Measurements from ENCODE around the gene DGKZ. TPM values are rescaled to one million over a fixed set of nuclear protein-coding genes. Genes with fewer than 3 reads are reported as not detected.

Gene DGKZ
- total RNA-seq, 1 experiment from 2014 or later = 80.8 TPM

- no peak for DNase-seq
- Histone ChIP-seq H3K4me3 (ENCODE audit: insufficient read depth, low read depth, low read length) (no peak overlapping the region), H3K27me3 (ENCODE audit: control insufficient read depth, insufficient read depth, low read length) (no peaks in the 10 kb centered on the region), H3K36me3 (replicated peaks; ENCODE audit: control insufficient read depth, insufficient read depth, low read length) (peaks cover 7% of the 10 kb centered on the region)
These were observed 73.2 kb downstream of the DGKZ start for GRCh38 chr11:46420513-46420912.

GRCh38 chr11:46421257-46421880 lies 74.1 kb downstream of the DGKZ start:
- DNase-seq = no peak
- no peaks in the 10 kb centered on the region for H3K27me3 ChIP-seq (ENCODE audit: control insufficient read depth, insufficient read depth, low read length)
- no peak overlapping the region for H3K4me3 ChIP-seq (ENCODE audit: insufficient read depth, low read depth, low read length)
- H3K36me3 ChIP-seq (replicated peaks; ENCODE audit: control insufficient read depth, insufficient read depth, low read length) = peaks cover 3% of the 10 kb centered on the region

GRCh38 chr11:46422588-46422987 lies 75.3 kb downstream of the DGKZ start:
- H3K36me3 ChIP-seq (replicated peaks; ENCODE audit: control insufficient read depth, insufficient read depth, low read length) = peaks cover 1% of the 10 kb centered on the region
- no peak for DNase-seq
- no peak overlapping the region for H3K4me3 ChIP-seq (ENCODE audit: insufficient read depth, low read depth, low read length)
- H3K27me3 ChIP-seq (ENCODE audit: control insufficient read depth, insufficient read depth, low read length) = no peaks in the 10 kb centered on the region

GRCh38 chr11:46426233-46426991 lies 79.1 kb downstream of the DGKZ start:
- DNase-seq = no peak
- peaks cover 3% of the 10 kb centered on the region for H3K36me3 ChIP-seq (replicated peaks; ENCODE audit: control insufficient read depth, insufficient read depth, low read length)
- H3K27me3 ChIP-seq (ENCODE audit: control insufficient read depth, insufficient read depth, low read length) = no peaks in the 10 kb centered on the region
- no peak overlapping the region for H3K4me3 ChIP-seq (ENCODE audit: insufficient read depth, low read depth, low read length)

- Histone ChIP-seq H3K4me3 (ENCODE audit: insufficient read depth, low read depth, low read length) (no peak overlapping the region), H3K36me3 (replicated peaks; ENCODE audit: control insufficient read depth, insufficient read depth, low read length) (peaks cover 2% of the 10 kb centered on the region; the same call in 1 of the 2 replicates), H3K27me3 (ENCODE audit: control insufficient read depth, insufficient read depth, low read length) (no peaks in the 10 kb centered on the region)
- no peak for DNase-seq
These were observed 80.1 kb downstream of the DGKZ start for GRCh38 chr11:46427364-46427763.

- Histone ChIP-seq H3K4me3 (ENCODE audit: insufficient read depth, low read depth, low read length) (no peak overlapping the region), H3K36me3 (replicated peaks; ENCODE audit: control insufficient read depth, insufficient read depth, low read length) (peaks cover 9% of the 10 kb centered on the region), H3K27me3 (ENCODE audit: control insufficient read depth, insufficient read depth, low read length) (no peaks in the 10 kb centered on the region)
- no peak for DNase-seq
These were observed 82.5 kb downstream of the DGKZ start for GRCh38 chr11:46429717-46430116.

Other genes starting within 250 kb of the DGKZ start
- 10.1 and 17.6 TPM in 2 replicates for gene PHF21A, start 226.0 kb upstream of the DGKZ start, total RNA-seq (2014; rRNA removed; shearing (Covaris generic))
- gene CREB3L1, start 69.8 kb upstream of the DGKZ start, total RNA-seq (2014; rRNA removed; shearing (Covaris generic)) = 1.6 and 5.0 TPM in 2 replicates
- 672 and 771 TPM in 2 replicates for gene MDK, start 34.2 kb downstream of the DGKZ start, total RNA-seq (2014; rRNA removed; shearing (Covaris generic))
- gene CHRM4, start 44.3 kb downstream of the DGKZ start, total RNA-seq (2014; rRNA removed; shearing (Covaris generic)) = 0.14 TPM in 1 of 2 replicates, not detected in the other
- 36.8 and 42.5 TPM in 2 replicates for gene AMBRA1, start 246.6 kb downstream of the DGKZ start, total RNA-seq (2014; rRNA removed; shearing (Covaris generic))